Stomach (tissue), 9 donors: ENCODE data around the gene CIB4. TPM values are rescaled to one million over a fixed set of nuclear protein-coding genes. Genes with fewer than 3 reads are reported as not detected.

Experiments
- DNase-seq, 2 donors: peaks; one replicate each; pipeline versions ENCODE4 v3.0.0 to v3.0.0-alpha.2; 2013 to 2019
- H3K27ac ChIP-seq, 5 donors: fragments of 200-600 bp in 4 of 5; sonication (generic) in 4 of 5; one replicate each; pipeline ENCODE4 v1.5.1; 2013 to 2019; ENCODE audit warnings: mild to moderate bottlenecking in 1 of 5, moderate library complexity in 1 of 5
- H3K27me3 ChIP-seq, 3 donors: fragments of 200-600 bp; sonication (generic); one replicate each; pipeline ENCODE4 v1.5.1; 2017 to 2019; ENCODE audit warnings: mixed run types in 1 of 3
- H3K36me3 ChIP-seq, 4 donors: fragments of 200-600 bp; sonication (generic); 1 replicate in 3 of 4; 2 replicates in 1 of 4; pipeline ENCODE4 v1.5.1; 2016 to 2019
- H3K4me1 ChIP-seq, 4 donors: fragments of 200-600 bp; sonication (generic); one replicate each; pipeline ENCODE4 v1.5.1; 2016 to 2019
- H3K4me3 ChIP-seq, 4 donors: fragments of 200-600 bp; sonication (generic) in 3 of 4; one replicate each; pipeline ENCODE4 v1.5.1; 2016 to 2019; ENCODE audit warnings: mild to moderate bottlenecking in 1 of 4
- H3K9me3 ChIP-seq, 4 donors: fragments of 200-600 bp; sonication (generic); one replicate each; pipeline ENCODE4 v1.5.1; 2016 to 2019
- EP300 ChIP-seq: sonication (generic); formaldehyde crosslinking; IDR thresholded peaks from one replicate; pipeline ENCODE4 v1.6.1; 2017; ENCODE audit warnings: antibody characterized with exemption
- POLR2A ChIP-seq, 4 donors: fragments of 450-650 bp; IDR thresholded peaks; one replicate each; pipeline ENCODE4 v1.6.1; 2016; ENCODE audit warnings: antibody characterized with exemption in 4 of 4, control low read depth in 2 of 4, mild to moderate bottlenecking in 1 of 4, moderate library complexity in 1 of 4
- POLR2AphosphoS5 ChIP-seq, 3 donors: sonication (generic); formaldehyde crosslinking; IDR thresholded peaks; one replicate each; pipeline ENCODE4 v1.6.1; 2016; ENCODE audit warnings: antibody characterized with exemption in 3 of 3
- WGBS, 5 donors: extraction: QIAGEN DNeasy Blood & Tissue Kit in 3 of 5; methylation state at CpG; one replicate each; pipeline versions ENCODE4 v1.1.5 to v1.1.7; 2013 to 2018; 5-methylcytosine and 5-hydroxymethylcytosine counted together
- intact Hi-C: fragments of 100-400 bp; cut with DNase I; formaldehyde crosslinking; loops from one replicate; pipeline ENCODE4 v1.15.1; 2023; ENCODE audit warnings: low total_unique reads
- polyA plus RNA-seq, 3 donors: library from polyadenylated mRNA; stranded (reverse); fragments of 200-250 nt; gene quantifications; one replicate each; pipeline ENCODE4 v1.2.3, GENCODE V29; 2013
- total RNA-seq, 5 donors: library from RNA; depleted of rRNA; stranded (reverse); fragments of >200 nt; gene quantifications; one replicate each; pipeline versions ENCODE4 v1.1.0 to v1.2.3, GENCODE V29; 2014 to 2016
- TF ChIP-seq, protein P1 (sequence below), 7 experiments: fragments of 450-650 bp in 4 of 7; fragments of 200-600 bp in 3 of 7; sonication (generic) in 3 of 7; IDR thresholded peaks; one replicate each; pipeline ENCODE4 v1.5.1; 2016 to 2019; ENCODE audit warnings: antibody characterized with exemption in 7 of 7, control low read depth in 2 of 7, mild to moderate bottlenecking in 1 of 7
- donor health status: healthy with polysubstance abuse.
- donor health status: Bipolar disorder and iron deficiency.
- donor health status: healthy.

Gene CIB4
- total and polyA plus RNA-seq, 8 donors, result 1.8 TPM; not detected in 6

DNA sequence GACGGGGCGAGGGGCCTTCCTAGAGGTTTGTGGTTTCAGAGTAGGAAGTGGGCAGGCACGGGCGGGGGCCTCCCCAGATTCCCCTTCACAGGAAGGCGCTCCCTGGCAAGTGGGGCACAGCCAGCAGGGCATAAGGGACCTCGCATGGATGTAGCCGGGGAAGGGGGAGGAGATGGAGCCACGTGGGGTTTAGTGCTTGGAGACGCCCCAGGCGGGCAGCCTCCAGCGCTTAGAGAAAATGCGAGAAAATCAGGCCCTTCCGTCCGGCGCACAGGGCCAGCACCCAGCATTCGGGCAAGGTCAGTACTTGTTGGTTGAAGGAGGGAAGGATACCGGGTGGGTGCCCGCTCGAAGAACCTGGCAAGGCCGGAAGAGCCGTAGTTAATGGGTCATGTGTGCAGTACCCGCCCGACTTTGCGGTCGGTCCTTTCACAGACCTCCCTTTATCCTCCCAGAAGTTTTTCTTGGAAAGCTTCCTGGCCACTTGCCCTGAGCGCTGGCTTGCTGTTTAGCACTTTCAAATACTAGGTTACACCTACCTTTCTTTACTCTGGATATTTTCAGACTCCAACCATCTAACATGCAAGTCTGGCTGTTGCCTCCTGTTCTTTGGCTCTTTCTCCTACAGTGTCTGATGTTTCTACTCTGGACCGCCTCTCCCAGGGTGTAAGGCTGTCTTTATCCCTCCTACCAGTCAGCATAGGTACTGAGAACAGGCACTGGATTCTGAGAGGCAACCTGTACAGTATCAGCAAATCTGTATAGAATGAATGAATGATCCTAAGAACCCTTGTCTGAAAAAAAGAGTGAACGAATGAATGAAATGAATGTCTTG, 78.1 kb downstream of the CIB4 start:
- Histone ChIP-seq H3K36me3 (no peaks in the 10 kb centered on the region), H3K4me3 (peak overlapping the region; percentile 42 to 53 (median 43)), H3K27me3 (peaks cover 0 to 94% (median 26%) of the 10 kb centered on the region in 3 donors), H3K27ac (peak overlapping the region; percentile 55 to 77 (median 73)), H3K9me3 (no peaks in the 10 kb centered on the region), H3K4me1 (peaks cover 13 to 24% (median 20%) of the 10 kb centered on the region in 4 donors)
- peak in 2 of 3 donors; percentile 8 to 43 for TF ChIP-seq POLR2AphosphoS5 (IDR thresholded peaks at IDR 0.05)
- TF ChIP-seq EP300, result no peak
- TF ChIP-seq, protein P1, sequence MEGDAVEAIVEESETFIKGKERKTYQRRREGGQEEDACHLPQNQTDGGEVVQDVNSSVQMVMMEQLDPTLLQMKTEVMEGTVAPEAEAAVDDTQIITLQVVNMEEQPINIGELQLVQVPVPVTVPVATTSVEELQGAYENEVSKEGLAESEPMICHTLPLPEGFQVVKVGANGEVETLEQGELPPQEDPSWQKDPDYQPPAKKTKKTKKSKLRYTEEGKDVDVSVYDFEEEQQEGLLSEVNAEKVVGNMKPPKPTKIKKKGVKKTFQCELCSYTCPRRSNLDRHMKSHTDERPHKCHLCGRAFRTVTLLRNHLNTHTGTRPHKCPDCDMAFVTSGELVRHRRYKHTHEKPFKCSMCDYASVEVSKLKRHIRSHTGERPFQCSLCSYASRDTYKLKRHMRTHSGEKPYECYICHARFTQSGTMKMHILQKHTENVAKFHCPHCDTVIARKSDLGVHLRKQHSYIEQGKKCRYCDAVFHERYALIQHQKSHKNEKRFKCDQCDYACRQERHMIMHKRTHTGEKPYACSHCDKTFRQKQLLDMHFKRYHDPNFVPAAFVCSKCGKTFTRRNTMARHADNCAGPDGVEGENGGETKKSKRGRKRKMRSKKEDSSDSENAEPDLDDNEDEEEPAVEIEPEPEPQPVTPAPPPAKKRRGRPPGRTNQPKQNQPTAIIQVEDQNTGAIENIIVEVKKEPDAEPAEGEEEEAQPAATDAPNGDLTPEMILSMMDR (IDR thresholded peaks at IDR 0.05), result no peak
- 9 to 34% (median 11%) methylated on average over 15 to 28 of the region's 28 CpGs for WGBS, 5 donors
- intact Hi-C loops, result no loop called here
- peak; percentile 82 to 83 for DNase-seq

- Histone ChIP-seq H3K4me3 (peak overlapping the region; percentile 42 to 53 (median 43)), H3K4me1 (peaks cover 13 to 24% (median 20%) of the 10 kb centered on the region in 4 donors), H3K27ac (peak overlapping the region; percentile 55 to 77 (median 73)), H3K9me3 (no peaks in the 10 kb centered on the region), H3K27me3 (peaks cover 0 to 94% (median 26%) of the 10 kb centered on the region in 3 donors), H3K36me3 (no peaks in the 10 kb centered on the region)
- peak; percentile 72 to 94 for DNase-seq
- intact Hi-C loops, result no loop called here
- TF ChIP-seq, protein P1 (IDR thresholded peaks at IDR 0.05), result peak in 3 of 7 experiments; percentile 13 to 31 (median 14)
- no peak for TF ChIP-seq EP300
- WGBS, 5 donors, result 18 to 38% (median 19%) methylated on average over 28 to 69 of the region's 69 CpGs
Observed at GRCh38 chr2:26561918-26562810, 79.0 kb downstream of the CIB4 start.

GRCh38 chr2:26561376-26561775, 79.8 kb downstream of the CIB4 start:
- TF ChIP-seq POLR2AphosphoS5 (IDR thresholded peaks at IDR 0.05) (no peak), POLR2A (IDR thresholded peaks at IDR 0.05) (no peak), EP300 (no peak)
- TF ChIP-seq, protein P1 (IDR thresholded peaks at IDR 0.05), result no peak
- intact Hi-C loops, result no loop called here
- no peaks in the 10 kb centered on the region for H3K9me3 ChIP-seq
- H3K36me3 ChIP-seq, result no peaks in the 10 kb centered on the region
- peaks cover 0 to 95% (median 26%) of the 10 kb centered on the region in 3 donors for H3K27me3 ChIP-seq
- H3K4me3 ChIP-seq, result no peak overlapping the region
- H3K27ac ChIP-seq, result no peak overlapping the region
- DNase-seq, result no peak
- H3K4me1 ChIP-seq, result peaks cover 13 to 24% (median 20%) of the 10 kb centered on the region in 4 donors
- WGBS, 5 donors, result 97 to 99% (median 97%) methylated on average over 8 of the region's 8 CpGs

- Histone ChIP-seq H3K36me3 (no peaks in the 10 kb centered on the region), H3K4me1 (peaks cover 13 to 24% (median 20%) of the 10 kb centered on the region in 4 donors), H3K9me3 (no peaks in the 10 kb centered on the region), H3K27me3 (peaks cover 0 to 90% (median 26%) of the 10 kb centered on the region in 3 donors), H3K4me3 (no peak overlapping the region), H3K27ac (no peak overlapping the region)
- no peak for DNase-seq
- 82 to 96% (median 93%) methylated on average over 3 of the region's 3 CpGs for WGBS, 5 donors
- intact Hi-C loops, result no loop called here
- TF ChIP-seq, protein P1 (IDR thresholded peaks at IDR 0.05), result no peak
- TF ChIP-seq POLR2A (IDR thresholded peaks at IDR 0.05), result no peak
- TF ChIP-seq EP300, result no peak
- no peak for TF ChIP-seq POLR2AphosphoS5 (IDR thresholded peaks at IDR 0.05)
Observed at GRCh38 chr2:26560892-26561291, 80.3 kb downstream of the CIB4 start.
